GM21619 (cell line): ENCODE measurements around the gene CCDC172.

Source experiments
- ATAC-seq: cut with Tn5 transposase; IDR thresholded peaks from one replicate; pipeline ENCODE4 v1.9.1; 2021; ENCODE audit not compliant: unreplicated experiment

CCDC172 gene, protein sequence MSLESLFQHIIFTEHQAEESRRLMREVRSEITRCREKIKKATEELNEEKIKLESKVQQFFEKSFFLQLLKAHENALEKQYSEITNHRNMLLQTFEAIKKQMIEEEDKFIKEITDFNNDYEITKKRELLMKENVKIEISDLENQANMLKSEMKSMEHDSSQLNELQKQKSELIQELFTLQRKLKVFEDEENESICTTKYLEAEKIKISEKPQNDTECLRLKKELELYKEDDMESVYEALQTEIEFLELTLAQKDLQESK

DNA sequence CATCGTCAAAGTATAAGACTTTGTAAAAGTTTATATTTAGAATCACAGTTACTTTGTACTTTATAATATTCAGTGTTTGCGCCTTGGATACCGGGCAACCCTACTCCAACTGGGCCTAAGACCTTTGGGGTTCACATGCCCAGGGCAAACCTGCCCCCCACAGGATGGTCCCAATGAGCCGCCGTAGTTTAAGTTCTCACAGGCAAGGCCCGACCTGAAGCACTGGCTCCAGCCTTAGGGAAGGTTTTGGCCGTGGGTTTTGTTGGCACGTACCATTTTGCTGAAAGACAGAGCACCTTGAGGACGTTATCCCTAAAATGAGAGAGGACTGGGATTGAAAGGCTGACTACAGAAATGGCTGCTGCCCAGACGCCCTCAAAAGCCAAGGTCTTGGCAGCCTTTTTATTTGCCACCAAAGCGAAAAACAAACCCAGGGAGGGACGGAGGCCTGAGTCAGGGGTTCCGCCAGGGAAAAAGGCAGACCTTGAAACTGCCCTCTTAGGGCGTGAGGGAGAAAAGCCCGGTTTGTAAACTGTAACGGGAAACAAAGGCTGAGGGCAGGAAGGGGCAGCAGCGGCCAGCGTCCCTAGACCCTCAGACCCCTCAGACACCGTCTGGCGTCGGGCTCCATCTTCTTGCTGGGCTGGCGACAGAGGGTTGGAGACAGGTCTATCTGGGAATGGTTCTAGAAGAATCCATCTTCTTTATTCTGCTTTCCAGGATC, at the start of gene CCDC172:
Gene CCDC172 (plus strand): TSS at position 222 of the 724 bp plus-strand sequence. CDS start 564 bp downstream, outside the sequence.
- no peak for ATAC-seq

DNA sequence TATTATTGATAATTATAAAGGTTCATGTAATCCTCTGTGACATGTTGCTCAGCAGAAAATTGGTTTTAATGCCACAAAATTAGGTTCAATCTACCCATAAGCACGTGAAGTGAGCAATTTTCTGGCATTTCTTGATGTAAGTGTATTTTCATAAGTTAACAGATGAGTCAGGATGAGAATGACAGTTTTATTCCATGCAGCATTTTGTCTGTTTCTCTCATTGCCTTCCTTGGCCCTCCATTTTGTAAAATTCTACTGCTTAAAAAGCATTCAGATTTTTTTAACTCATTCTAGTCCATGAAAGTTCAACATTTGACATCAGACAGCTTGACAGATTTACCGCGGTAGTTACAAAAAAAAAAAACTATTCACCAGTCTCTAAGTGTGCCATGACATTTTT, 47.3 kb upstream of the CCDC172 start:
- no peak for ATAC-seq

DNA sequence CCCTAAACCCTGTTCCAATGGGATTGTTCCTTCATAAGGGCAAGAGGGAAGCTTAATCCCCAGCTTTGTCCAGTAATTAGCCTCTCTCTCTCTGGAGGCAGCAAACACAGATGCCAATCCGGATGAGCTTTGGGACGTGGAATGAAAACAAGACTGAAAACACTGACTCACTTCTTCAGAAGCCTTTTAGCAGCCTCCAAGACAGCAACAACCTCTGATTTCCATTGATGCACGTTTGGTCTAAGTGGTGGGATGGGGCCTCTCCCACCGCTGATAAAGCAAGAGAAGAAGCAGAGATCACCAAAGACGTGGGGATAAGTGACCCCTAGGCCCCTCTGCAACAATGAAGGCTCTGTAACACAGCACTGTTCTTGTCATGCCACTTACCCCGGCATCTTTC, 45.4 kb upstream of the CCDC172 start:
- ATAC-seq: no peak

DNA sequence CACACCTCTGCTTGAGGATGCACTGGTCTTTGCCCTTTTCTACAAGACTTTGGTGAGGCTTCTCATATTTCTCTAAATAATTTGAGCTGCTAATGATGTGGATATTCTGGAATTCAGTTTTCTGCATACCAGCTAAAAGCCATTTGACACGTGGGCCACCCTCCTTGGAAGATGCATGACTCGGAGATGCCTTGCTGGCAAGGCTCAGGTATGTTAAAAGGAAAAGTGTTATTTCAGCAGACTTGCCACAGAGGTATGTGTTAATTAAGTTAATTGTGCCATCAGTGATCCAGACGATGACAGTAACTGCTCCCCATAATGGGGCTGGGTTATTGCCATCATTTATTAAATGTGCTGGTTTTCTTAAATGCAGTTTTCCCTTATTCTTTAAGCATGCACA, 42.5 kb upstream of the CCDC172 start:
- ATAC-seq: no peak

DNA sequence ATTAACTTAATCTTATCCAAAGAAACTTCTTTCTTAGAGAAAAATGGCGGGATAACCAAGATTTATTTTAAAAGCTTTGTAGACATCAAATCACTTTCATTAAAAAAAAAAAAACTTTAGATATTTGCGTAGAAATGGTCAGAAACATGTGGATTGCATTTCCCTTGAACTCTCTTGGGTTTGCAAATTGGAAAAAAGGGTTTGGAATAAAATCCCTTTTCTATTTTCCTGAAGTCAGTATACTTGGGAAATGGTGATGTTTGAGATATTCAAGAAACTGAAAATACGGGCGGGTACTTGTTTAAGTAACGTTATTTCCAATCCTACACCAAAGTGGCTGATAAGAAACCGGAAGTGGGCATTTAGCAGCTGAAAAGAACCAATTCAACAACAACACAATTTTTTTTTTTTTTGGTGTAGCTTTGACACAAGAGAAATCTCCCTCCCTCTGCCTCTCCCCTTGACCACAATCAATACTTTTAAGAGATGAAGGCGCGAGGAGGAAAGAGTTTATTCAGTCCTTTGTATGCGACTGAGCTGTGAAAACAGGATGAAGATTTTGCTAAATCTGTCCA, 37.5 kb upstream of the CCDC172 start:
- ATAC-seq: no peak

DNA sequence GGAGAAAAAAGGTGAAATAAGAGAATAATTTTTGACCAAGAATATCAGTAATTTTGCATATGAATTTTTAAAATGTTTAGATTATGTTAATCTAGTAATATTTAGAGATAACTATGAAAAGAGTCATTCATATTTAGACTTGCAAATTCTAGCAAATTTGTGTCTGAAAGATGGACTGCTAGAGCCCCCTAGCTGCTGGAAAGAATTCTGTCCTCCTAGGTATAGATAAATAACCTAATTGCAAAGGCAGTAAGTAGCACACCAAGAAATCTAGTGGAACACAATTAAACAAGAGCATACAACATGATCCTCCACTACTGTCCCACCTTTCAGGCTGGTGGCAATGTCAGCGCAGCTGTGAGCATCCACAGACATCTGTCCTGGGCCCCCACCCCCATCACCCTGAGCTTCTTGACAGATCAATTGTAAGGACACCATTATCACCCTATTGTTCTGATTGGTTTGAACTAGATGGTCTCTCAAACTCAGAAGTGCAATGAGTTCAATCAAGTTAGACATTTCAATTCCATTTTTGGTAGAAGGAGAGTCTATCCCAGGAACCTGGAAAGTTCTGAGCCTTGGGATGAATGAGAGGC, 36.2 kb upstream of the CCDC172 start:
- ATAC-seq: no peak

DNA sequence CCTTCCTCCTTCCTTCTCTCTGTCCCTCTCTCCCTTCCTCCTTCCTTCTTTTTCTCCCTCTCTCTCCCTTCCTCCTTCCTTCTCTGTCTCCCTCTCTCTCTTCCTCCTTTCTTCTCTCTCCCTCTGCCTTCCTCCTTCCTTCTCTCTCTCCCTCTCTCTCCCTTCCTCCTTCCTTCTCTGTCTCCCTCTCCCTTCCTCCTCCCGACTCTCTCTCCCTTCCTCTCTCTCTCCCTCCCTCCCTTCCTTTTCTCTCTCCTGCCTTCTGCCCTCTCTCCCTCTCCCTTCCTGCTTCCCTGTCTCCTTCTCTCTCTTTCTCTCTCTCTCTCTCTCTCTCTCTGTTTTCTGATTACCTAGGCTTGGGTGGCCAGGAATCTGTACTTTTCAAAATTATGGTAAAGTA, 34.6 kb upstream of the CCDC172 start:
- no peak for ATAC-seq

DNA sequence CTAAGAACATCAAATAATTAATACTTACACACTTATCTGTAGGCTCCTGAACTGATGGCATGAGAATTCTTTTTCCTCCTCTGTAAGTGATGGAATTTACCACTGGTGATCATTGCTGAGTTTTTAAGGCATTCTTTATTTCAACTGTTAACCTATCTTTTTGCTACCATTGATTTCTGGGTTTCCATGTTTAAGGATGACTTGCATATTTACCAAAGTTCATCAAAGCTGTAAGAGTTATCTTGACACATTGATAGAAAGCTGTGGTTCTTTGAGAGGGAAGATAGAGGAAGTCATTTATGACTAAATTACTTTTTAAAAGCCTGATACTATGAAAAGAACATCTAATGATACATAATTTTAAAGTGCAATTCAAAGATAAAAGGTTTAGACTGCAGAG, 31.8 kb upstream of the CCDC172 start:
- no peak for ATAC-seq

DNA sequence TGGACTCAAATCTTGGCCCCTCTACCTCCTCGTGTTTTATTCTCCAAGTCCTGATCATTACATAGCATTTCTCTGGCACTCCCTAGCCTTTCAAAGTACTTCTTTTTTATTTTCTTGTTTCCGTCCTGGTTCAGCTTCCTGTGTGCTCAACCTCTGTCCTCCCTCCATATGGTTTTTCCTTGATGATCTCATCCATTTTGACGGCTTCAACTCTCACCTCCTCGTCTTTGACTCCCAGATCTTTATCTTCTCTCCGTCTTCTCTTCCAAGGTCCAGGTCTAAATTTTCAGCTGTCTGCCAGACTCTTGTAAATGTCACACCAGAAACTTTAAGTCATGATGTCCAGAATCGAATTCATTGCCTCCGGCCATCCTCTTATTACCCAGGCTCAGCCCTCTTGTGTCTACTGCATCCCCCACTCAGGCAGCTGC, 27.9 kb upstream of the CCDC172 start:
- no peak for ATAC-seq

DNA sequence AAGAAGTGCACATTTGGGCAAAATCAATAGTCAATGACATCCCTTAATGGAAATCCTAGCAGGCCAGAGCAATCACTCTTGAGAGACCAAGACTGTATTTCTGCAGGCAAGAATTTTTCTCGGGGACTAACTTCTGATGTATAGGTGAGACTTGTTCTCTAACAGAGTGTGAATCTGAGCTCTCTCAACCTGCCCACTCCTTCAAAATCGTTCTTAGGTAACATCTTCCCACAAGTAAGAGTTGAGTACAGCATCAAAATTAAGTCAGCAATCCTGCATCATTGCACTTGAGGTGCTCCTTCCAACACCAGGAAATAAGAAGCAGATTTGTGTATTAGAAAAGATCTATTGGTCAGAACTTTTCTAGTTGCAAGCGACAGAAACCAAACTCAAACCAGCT, 25.7 kb upstream of the CCDC172 start:
- no peak for ATAC-seq

DNA sequence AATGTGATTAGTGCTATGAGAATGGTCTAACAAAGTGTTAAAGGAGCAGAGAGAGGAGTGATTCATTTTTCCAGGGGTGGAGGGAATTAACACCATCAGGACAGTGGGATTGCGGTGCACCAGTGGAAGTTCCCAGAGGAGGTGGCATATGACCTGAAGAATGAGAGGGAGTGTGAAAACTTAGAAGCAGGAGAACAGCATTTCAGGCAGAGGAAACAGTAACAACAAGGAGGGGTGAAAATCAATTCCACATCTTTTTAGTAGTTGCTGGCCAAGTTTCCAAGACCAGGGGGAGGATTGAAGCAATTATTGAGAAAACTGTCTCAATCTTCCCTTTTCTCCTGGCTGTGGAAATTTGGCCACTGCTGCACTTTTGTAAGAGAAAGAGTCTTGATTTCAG, 23.7 kb upstream of the CCDC172 start:
- no peak for ATAC-seq

DNA sequence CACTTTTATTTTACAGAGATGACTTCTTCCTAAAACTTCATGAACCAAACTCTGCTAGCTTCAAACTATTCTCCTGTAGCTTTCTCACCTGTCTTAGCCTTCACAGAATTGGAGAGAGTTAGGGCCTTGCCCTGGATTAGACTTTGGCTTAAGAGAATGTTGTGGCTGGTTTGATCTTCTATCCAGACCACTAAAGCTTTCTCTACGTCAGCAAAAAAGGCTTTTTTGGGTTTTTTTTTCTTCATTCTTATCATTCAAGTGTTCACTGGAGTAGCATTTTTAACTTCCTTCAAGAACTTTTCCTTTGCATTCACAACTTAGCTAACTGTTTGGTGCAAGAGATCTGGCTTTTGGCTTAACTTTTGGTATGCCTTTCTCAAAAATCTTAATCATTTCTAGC, 19.3 kb upstream of the CCDC172 start:
- no peak for ATAC-seq

DNA sequence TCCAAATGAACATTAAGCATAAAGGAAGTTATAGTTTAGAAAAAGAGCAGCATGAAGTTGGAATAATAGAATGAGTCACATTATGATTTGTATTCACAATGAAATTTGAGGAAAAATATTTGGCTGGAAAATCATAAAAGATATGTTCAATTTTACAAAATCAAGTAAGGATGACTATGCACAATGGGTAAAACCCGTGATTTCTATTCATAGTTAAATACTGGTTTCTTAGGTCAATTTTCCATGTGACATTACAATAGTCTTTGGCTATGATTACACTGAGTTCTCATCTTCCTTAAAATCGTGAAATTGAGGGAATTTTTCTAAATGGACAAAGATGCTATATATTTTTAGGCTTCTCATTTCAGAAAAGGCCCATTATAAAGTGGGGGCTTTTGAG, 17.4 kb upstream of the CCDC172 start:
- ATAC-seq: no peak

DNA sequence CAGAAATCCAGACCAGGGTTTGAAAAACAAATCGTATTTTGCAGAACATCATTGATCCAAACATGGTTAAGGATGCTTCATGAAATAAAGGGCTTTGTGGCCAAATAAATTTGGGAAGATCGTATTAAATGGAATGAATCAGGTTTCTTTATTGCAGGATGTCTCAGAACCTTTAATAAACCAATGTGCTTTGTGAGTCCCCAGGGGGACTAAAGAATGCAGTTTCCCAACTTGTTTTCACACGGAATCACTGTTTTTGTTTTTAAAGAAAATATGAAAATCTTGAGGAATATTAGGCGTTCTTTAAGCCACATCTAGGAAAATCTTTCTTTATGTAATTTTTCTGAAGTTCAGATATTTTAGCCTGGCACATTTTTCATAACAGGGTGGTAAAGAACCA, 16.8 kb upstream of the CCDC172 start:
- ATAC-seq: no peak

DNA sequence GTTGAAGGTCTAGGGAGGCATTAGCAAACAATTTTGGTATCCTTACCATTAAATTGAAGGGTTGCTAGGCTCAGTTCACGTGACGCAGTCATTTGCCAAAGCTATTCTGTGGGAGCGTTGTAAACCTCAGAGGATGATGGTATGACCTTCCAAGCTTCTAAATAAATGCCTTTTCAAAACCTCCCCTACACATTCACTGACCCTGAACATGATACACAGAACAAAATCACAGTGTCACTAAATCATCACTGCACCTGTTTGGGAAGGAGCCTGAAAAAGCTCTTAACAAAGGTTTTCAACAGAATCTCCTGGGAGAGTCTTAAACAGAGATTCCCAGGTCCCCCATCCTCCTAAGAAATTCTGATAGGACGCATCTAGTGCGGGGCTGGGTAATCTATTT, 13.2 kb upstream of the CCDC172 start:
- ATAC-seq: no peak

DNA sequence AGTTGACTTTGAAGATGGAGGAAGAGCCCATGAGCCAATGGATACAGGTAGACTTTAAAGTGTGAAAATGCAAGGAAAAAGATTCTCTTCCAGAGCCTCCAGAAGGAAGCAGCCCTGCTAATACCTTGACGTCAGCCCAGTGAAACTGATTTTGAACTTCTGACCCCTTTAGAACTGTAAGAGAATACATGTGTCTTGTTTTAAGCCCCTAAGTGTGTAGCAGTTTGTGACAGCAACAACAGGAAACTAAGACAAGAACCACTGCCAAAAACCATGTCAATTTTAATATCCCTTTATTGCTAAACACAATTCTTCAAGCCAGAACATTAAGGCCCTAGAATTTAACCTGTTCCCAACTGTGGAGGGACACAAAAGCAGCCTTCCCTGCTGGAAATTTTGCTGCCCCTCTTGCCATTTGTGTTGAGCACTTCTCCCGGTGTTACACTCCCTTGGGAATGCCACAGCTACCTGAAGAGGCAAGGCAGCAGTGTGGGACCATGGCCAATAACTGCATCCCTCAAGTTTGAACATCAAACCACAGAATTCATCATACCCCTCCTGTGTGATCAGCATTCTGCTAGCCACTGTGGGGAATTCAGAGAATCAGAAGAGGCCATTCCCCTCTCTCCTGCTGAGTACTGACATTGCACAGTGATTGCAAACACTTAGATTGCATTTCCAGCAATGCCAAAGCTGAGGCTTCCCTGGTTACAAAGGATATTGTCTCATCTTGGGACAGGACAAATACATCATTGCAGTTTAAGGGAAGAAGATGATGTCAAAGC, 12.3 kb upstream of the CCDC172 start:
- ATAC-seq: no peak

DNA sequence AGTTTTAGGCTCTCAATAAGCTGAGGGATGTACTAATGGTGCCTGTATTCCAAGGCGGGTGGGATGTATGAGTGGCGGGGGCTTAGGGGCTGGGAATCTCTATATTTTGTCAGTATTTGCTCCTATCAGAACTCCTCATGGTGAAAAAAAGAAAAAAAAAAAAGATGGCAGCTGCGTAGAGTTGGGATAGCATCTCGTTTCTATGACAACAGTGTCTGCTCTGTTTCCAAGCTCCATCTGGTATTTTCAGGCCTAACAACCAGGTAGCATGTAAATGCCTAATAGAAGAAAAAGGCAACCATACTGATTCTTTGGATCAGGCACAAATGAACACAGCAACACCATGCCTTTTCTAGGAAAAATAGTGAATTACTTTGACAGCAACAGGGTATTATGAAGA, 11.7 kb upstream of the CCDC172 start:
- no peak for ATAC-seq

DNA sequence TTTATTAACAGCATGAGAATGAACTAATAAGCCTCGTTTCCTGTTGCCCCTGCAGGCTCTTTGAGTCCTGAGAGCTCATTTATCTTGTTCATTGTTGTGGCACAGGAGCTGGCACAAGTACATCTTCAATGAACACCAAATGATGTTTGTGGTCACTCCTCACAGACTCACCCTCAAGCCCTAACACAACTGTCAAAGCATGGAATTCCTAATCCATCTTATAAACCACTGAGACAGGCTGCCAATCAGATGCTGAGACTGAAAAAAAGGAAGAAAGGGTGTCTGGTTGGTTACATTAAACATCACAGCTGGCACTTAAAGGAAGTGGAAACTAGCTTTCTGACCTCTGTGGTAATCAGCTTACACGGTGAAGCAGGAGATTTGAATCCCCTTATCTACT, 7.7 kb upstream of the CCDC172 start:
- no peak for ATAC-seq

DNA sequence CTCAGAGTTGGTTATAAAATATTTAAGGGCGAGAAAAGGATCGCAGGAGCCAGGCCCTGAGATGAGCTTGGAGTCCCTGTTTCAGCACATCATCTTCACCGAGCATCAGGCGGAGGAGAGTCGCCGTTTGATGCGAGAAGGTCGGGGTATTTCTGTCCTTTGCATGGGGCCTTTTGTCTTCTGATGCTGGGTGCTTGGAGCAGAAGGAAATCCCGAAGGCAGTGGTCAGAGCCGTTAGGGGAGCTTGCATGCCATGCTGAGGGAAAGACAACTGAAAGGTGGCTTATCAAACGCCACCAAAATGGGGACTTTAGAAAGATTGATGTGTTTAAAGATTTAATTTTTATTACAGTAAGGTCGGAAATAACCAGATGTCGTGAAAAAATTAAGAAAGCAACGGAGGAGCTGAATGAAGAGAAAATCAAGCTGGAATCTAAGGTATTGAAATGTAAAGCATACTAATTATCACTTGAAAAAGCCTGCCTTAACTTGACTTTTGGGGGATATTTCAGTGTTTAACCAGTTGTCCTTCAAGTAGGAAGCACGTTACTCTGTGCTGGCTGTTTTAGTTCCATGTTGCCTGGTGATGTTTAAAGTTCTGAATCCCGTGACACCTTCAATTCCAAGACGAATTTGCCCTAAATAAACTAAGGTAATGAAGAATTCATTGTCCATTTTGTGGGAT, 845 bp downstream of the CCDC172 start:
- no peak for ATAC-seq

DNA sequence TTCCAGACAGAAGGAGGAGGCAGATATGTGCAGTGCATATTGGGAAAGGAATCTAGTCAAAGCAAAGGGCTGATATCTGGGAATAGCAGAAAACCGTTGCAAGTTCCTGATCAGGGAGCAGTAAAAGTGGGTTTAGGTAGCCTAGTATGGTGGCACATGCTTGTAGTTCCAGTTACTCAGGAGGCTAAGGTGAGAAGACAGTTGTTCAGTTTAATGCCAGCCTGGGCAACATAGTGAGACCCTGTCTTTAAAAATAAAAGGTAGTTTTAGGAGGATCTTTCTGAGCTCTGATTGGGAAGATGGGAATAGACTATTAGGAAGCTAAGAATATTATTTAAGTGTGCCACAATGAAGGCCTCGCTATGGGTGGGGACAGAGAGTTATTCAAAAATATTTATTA, 1.7 kb downstream of the CCDC172 start:
- ATAC-seq: no peak

DNA sequence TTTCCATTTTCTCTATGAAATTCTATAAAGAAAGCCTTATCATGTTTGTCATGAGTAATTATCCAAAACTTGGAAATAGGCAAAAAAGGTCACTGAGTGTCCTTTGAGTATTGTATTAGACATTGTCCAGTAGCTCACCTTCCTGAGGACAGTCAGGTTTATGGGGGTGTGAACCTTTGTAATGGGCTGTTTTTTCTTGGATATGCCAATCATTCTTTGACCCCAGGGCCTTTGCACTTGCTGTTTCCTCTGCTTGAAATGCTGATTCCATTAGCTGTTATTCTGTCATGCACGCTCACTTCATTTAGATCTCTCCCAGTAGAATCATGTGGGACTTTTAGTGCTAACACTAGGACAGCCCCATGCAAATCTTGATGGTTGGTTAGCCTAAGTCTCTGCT, 4.9 kb downstream of the CCDC172 start:
- no peak for ATAC-seq
